ENCODE measurements around the gene HOXA11.

HOXA11 gene

DNA sequence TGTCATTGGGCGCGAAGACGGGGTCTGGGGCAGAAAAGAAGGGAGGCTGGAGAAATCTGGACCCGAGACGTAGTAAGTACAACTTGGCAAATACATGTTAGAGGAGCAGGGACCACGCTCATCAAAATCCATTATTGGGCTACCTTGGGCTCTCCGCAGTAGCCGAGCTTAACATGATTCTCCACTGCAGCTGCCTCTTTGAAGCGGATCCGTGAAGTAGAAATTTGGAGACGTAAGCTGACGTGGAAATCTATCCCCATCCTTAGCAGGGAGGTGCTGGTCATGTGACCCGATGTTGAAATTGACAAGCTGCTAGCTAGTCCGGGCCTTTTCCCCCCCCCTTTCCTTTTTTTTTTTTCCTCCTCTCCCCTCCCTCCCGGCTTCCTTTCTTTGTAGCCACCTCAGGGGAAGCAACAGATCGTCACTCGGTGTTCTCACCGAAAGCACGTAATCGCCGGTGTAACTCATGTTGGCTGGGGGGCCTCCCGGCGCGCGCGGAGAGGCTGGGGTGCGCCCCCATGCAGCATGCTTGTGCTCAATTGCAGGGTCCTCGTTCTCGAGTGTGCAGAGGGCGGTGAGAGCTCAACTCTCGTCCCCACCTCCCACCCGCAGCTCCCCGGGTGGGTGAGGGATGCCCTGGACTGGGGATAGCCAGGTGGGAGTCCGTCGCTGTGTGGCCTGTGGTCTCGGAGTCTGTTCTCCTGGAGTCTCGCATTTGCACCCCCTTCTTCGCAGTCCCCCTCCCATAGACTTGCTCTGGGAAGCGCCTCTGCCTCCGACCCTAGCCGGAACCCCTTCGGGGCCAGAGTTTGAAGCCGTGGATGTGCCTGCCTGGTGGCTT, at the start of gene HOXA11:
Gene HOXA11 (minus strand): TSS at position 220 of the 841 bp plus-strand sequence. CDS start 88 bp downstream, at position 132.
- Histone ChIP-seq H3K4me1 (peaks cover 40% of the 10 kb centered on the region), H3K27me3 (ENCODE audit: low read depth) (no peaks in the 10 kb centered on the region), H3K9me3 (no peaks in the 10 kb centered on the region), H3K4me3 (peak within 1 kb of the TSS; percentile 60), H3K36me3 (replicated peaks) (peaks cover 12% of the 10 kb centered on the region)
- DNase-seq (ENCODE audit: low spot score in 2 of 2) = peak; percentile 87 to 97
- in situ Hi-C loops (cut with MboI; ENCODE audit: low sequenced_read_pairs) = no loop called here

GRCh38 chr7:27229448-27229847, 44.4 kb upstream of the HOXA11 start:
- Histone ChIP-seq H3K4me3 (no peak overlapping the region), H3K36me3 (replicated peaks) (no peaks in the 10 kb centered on the region), H3K4me1 (peaks cover 7% of the 10 kb centered on the region), H3K9me3 (no peaks in the 10 kb centered on the region), H3K27me3 (ENCODE audit: low read depth) (no peaks in the 10 kb centered on the region)
- in situ Hi-C loops (cut with MboI; ENCODE audit: low sequenced_read_pairs) = no loop called here
- no peak for DNase-seq (ENCODE audit: low spot score in 2 of 2)

GRCh38 chr7:27224983-27225934, 40.2 kb upstream of the HOXA11 start:
- Histone ChIP-seq H3K4me3 (no peak overlapping the region), H3K27me3 (ENCODE audit: low read depth) (no peaks in the 10 kb centered on the region), H3K9me3 (no peaks in the 10 kb centered on the region), H3K4me1 (peaks cover 37% of the 10 kb centered on the region), H3K36me3 (replicated peaks) (no peaks in the 10 kb centered on the region)
- peak in 1 of 2 experiments; percentile 11 for DNase-seq (ENCODE audit: low spot score in 2 of 2)
- in situ Hi-C loops (cut with MboI; ENCODE audit: low sequenced_read_pairs) = no loop called here

- in situ Hi-C loops (cut with MboI; ENCODE audit: low sequenced_read_pairs) = no loop called here
- DNase-seq (ENCODE audit: low spot score in 2 of 2) = peak; percentile 84 to 99
- Histone ChIP-seq H3K36me3 (replicated peaks) (no peaks in the 10 kb centered on the region), H3K4me1 (peaks cover 37% of the 10 kb centered on the region), H3K9me3 (no peaks in the 10 kb centered on the region), H3K27me3 (ENCODE audit: low read depth) (no peaks in the 10 kb centered on the region), H3K4me3 (no peak overlapping the region)
These were observed 39.0 kb upstream of the HOXA11 start for GRCh38 chr7:27223941-27224575.

DNA sequence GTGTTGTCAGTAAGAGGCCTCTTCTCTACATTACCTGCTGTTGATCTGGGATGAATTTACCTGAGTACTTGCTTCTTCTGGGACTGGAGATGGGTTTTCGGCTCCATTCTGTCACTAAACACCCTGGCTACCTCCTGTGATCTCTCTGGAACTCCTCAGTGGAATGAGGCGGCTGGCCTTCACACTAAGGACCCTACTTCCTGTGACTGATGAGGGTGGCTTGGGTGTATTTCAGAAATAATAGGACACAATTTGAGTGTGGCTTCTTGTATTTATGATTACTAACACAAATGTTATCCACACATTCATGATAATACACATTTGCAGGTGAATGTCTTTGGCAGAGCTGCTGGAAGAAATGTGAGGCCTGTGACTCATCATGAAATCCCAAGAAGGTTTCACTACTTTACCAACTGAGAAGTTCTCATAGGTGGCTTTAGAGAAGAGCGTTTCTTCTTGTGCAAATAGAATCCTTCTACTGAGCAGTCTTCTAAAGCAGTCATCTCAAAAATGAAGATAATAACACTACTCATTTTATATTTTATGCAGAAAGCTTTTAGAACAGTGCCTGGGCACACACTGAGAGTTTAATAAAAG, 36.3 kb upstream of the HOXA11 start:
- Histone ChIP-seq H3K36me3 (replicated peaks) (no peaks in the 10 kb centered on the region), H3K9me3 (no peaks in the 10 kb centered on the region), H3K4me1 (peaks cover 37% of the 10 kb centered on the region), H3K27me3 (ENCODE audit: low read depth) (no peaks in the 10 kb centered on the region), H3K4me3 (no peak overlapping the region)
- DNase-seq (ENCODE audit: low spot score in 2 of 2) = peak in 1 of 2 experiments; percentile 6
- in situ Hi-C loops (cut with MboI; ENCODE audit: low sequenced_read_pairs) = no loop called here

GRCh38 chr7:27220440-27220955, 35.5 kb upstream of the HOXA11 start:
- H3K27me3 ChIP-seq (ENCODE audit: low read depth) = no peaks in the 10 kb centered on the region
- H3K4me3 ChIP-seq = no peak overlapping the region
- H3K4me1 ChIP-seq = peaks cover 37% of the 10 kb centered on the region
- peak in 1 of 2 experiments; percentile 5 for DNase-seq (ENCODE audit: low spot score in 2 of 2)
- no peaks in the 10 kb centered on the region for H3K36me3 ChIP-seq (replicated peaks)
- no peaks in the 10 kb centered on the region for H3K9me3 ChIP-seq
- in situ Hi-C loops (cut with MboI; ENCODE audit: low sequenced_read_pairs) = no loop called here

GRCh38 chr7:27219821-27220220, 34.8 kb upstream of the HOXA11 start:
- Histone ChIP-seq H3K4me3 (no peak overlapping the region), H3K36me3 (replicated peaks) (no peaks in the 10 kb centered on the region), H3K27me3 (ENCODE audit: low read depth) (no peaks in the 10 kb centered on the region), H3K9me3 (no peaks in the 10 kb centered on the region), H3K4me1 (peaks cover 33% of the 10 kb centered on the region)
- in situ Hi-C loops (cut with MboI; ENCODE audit: low sequenced_read_pairs) = no loop called here
- DNase-seq (ENCODE audit: low spot score in 2 of 2) = no peak

GRCh38 chr7:27217951-27218350, 32.9 kb upstream of the HOXA11 start:
- no peak for DNase-seq (ENCODE audit: low spot score in 2 of 2)
- Histone ChIP-seq H3K27me3 (ENCODE audit: low read depth) (no peaks in the 10 kb centered on the region), H3K4me1 (peaks cover 16% of the 10 kb centered on the region), H3K9me3 (no peaks in the 10 kb centered on the region), H3K4me3 (no peak overlapping the region), H3K36me3 (replicated peaks) (no peaks in the 10 kb centered on the region)
- in situ Hi-C loops (cut with MboI; ENCODE audit: low sequenced_read_pairs) = no loop called here

GRCh38 chr7:27215356-27215755, 30.3 kb upstream of the HOXA11 start:
- Histone ChIP-seq H3K27me3 (ENCODE audit: low read depth) (no peaks in the 10 kb centered on the region), H3K4me3 (no peak overlapping the region), H3K9me3 (no peaks in the 10 kb centered on the region), H3K36me3 (replicated peaks) (no peaks in the 10 kb centered on the region), H3K4me1 (peaks cover 9% of the 10 kb centered on the region)
- in situ Hi-C loops (cut with MboI; ENCODE audit: low sequenced_read_pairs) = no loop called here
- no peak for DNase-seq (ENCODE audit: low spot score in 2 of 2)

DNA sequence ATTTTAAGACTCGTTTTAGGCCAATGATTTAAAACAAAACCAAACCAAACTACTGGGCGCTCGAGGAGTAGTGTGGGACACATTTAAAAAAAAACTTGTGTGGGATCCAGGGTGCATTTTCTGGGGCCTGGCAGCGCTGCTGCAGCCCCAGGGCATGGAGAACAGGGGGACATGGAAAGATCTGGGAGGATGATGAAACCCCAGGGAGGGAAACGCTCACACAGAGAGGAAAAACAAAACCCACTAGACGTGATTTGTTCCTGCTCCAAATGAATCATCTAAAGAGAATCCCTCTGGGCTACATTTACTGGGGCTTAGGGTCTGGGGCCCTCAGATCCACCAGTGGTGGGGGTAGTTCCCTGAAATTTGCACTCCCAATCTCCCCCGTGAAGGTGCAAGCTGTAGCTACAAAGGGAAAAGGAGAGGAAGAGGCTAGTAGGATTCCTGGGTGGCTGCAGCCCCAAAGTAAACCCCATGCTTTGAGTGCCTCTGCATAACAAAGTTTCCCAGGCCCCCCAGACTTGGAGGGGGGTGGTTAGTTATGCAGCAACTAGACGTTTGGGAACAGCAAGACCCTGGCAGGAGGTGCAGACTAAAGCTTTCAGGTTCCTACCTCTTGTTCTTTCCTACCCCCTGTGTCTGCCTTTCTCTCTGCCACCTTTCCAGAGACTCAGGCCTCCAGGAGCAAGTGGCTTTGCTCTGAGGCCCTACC, 29.4 kb upstream of the HOXA11 start:
- H3K4me3 ChIP-seq = no peak overlapping the region
- no peak for DNase-seq (ENCODE audit: low spot score in 2 of 2)
- in situ Hi-C loops (cut with MboI; ENCODE audit: low sequenced_read_pairs) = no loop called here
- H3K27me3 ChIP-seq (ENCODE audit: low read depth) = no peaks in the 10 kb centered on the region
- no peaks in the 10 kb centered on the region for H3K36me3 ChIP-seq (replicated peaks)
- H3K4me1 ChIP-seq = peaks cover 9% of the 10 kb centered on the region
- H3K9me3 ChIP-seq = no peaks in the 10 kb centered on the region

DNA sequence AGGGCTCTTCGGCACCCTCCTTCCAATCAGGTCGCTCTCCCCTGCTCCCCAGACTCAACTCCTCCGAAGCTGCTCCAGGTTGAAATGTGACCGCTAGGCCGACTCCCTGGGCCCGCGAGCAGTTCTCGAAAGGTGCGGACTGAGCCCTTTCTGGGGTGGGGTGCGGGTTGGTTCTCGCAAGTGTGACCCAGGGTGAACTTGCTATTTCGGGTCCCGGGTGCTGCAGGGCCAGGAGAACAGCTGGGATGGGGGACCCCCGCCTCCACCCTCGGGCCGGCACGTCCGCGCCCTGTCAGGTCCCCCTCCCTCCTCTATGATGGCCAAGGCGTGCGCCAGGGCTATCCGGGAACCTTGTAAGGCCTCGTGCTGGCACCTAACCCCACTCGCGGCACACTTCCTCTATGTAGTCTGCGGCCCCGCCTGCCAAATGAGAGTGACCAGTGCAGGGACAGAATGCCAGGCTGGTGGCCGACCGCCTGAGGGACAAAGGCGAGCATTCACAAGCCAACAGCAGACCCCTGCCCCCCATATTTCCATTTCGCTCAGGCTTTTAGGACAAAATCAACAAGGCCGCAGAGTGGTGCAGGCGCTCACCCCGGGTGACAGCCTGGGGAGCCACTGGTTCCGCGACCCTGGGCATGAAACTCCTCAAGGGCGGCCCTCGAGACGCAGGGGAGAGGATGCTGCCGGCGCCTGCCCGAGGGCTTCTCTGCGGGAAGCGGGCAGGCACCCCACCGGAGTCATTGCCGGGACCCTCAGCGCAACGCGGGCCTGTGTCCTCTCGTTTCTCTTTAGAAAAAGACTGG, 28.6 kb upstream of the HOXA11 start:
- Histone ChIP-seq H3K27me3 (ENCODE audit: low read depth) (no peaks in the 10 kb centered on the region), H3K4me3 (no peak overlapping the region), H3K36me3 (replicated peaks) (no peaks in the 10 kb centered on the region), H3K9me3 (no peaks in the 10 kb centered on the region), H3K4me1 (peaks cover 13% of the 10 kb centered on the region)
- no peak for DNase-seq (ENCODE audit: low spot score in 2 of 2)
- in situ Hi-C loops (cut with MboI; ENCODE audit: low sequenced_read_pairs) = no loop called here
